Activated gamma-delta T cell treated with Interleukin-2 at 50 U/mL for 16 hours (primary cell): ENCODE data around the gene GRHL3.

Experiments
- DNase-seq: peaks from one replicate; pipeline ENCODE4 v3.0.0-alpha.2; 2020

GRHL3 gene

DNA sequence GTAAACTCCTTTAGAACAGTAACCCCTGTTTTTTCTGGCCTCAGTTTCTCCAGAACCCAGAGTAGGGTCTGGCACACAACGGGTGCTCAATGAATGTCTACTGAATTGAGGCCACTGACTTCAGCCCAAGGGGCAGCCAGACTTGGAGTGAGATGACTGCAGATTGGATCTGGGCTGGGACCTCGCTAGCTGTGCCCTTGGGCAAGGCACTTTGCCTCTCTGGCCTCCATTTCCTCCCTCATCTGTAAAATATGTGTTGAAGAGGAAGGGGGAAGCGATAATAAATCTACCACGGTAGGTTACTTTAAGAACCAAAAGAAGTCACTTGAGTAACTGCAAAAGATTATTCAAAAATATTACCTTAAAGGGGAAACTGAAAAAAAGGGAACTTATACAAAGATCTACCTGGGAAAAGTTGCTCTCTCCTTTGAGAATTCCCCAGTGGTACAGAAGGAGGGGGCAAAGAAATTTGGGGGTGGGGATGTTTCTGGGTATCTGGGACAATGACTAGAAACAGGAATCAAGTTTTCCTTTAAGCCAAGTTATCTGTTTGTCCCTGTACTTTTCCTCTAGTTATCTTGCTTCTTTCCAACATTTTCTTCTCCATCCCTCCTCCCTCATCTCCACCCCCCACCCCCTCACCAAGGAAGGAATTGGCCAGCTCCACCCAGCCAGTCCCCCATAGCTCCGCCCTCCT is 394 bp upstream of the GRHL3 start:
- DNase-seq = no peak

DNA sequence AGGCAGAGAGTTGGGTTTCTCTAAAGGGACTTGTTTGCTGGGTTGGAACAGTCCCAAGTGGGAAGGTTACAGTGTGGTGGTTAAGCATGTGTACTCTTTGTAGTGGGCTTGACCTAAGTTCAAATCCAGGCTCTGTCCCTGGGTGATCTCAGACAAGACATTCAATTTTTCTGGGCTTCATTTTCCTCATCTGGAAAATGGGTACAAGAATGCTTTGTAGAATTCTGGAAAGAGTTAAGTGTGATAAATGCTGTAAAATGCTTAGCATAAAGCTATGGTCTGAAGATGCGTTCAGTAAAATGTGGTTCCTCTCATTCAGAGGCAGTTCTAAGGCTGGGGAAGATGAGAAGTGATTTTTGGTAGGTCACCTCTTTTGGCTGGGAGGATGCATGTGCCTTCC is 805 bp downstream of the GRHL3 start:
- no peak for DNase-seq

DNA sequence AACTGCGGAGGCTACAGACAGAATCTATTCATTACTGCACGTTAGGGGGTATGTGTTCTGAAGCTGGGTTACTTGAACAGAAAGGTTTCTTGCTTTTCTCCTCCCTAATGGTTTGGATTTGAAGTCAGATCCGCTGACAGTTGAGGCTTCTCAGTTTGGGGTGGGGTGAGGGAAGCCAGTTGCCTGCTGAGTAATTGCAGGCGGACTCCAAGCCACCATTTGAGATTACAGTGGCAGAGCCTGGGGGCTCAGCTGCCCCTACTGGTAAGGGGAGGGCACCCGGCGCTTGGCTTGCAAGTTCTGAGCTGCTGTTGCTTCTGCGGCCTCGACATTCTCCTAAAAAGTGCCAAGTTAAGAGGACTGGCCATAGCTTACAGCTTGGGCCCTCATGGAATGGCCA is 2.0 kb downstream of the GRHL3 start:
- DNase-seq = no peak

DNA sequence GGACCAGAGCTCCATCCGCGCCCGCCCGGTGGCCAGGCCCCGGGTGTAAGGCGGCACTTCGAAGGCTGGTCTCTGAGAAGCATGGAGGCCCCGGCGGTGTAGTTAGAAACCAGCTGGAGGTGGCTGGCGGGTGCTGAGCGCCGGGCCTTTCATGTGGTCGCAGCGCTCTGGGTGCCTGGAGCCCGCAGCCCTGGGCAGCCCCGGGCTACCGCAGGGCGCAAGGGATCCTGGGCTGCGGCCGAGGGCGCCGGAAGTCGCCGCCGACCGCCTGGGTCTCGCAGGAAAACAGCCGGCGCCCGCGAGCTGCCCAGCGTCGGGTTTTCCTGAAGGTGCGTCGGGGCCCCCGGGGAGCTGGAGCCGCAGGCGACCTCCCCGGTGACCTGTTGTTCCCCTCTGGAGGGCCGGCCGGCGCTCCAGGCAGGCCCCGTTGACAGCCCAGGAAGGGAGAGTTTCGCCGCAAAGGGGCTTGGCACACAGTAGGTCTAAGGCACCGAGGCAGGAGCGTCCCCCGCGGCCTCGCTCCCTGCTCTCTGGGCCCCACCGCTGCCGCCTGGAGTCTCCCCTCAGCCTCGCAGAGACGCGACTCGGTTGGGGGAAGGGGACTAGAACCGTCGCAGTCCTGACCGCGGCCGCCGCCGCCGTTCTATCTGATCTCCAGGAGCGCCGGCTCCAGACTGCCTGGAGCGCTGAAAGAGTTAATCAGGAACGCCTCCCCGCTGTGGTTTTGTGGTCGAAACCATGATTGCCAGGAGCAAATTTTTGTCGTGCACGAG is 2.7 kb downstream of the GRHL3 start:
- DNase-seq = peak; percentile 60

DNA sequence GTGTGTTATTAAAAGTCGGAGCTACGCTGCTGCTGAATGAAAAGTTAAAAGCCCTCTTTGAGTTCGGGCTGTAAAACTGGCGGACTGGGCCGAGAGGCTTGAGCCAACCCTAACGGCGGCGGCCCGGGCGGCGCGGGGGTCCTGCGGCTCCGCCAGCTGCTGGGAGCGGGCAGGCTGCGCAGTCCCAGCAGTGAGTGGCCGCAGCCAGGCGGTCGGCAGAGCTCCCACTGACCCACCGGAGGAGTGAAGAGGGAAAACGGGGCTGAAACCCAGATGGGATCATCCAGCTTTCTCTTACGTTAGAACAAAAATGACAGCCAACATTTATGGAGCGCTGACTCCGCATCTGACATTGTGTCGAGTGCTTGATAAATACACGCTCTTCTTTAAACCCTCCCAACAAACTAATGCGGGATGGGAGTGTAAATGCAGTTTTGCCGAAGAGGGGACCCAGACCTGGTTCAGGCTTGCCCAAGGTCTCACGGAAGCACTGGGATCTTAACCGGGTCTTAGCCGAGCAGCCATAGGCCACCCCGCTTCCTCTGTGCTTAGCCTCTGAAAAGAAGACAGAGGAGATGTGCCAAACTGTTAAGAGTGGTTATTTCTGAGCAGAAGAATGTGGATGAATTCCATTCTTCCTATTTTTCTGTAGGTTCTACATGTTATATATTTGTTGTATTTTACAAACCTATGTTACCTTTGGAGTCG is 3.5 kb downstream of the GRHL3 start:
- no peak for DNase-seq

DNA sequence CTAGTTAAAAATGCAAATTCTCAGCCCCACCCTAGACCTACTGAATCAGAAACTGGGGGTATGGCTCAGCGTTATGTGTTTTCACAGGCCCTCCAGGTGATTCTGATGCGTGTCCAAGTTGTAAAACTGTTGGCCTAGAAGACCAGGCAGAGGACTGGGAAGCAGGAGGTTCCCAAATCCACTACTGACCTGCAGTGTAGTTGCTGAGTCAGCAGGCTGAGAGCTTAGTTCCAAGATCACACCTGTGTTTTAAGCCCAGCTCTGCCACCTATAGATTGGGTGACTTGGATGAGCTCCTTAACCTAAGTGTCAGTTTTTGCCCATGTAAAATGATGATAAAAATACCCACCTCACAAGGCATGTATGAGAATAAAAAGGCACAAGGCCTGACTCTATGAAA is 4.1 kb downstream of the GRHL3 start:
- DNase-seq = no peak

DNA sequence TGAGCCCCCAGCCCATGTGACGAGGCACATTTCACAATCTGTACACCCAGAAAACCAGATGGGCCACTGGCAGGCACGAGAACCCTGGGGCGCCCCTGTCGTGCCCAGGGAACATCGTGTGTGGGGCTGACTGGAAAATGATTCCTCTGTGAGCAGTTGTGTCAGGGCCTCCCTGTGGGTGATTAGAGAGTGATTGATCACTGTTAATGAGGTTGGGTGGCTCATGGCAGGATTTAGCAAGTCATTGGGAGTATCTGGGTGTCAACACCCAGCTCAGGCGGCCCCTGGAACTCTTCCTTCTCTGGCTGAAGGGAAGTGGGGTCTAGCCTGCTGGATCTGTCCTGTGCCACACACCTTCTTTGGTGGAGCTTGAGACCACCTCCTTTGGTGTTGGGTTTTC is 5.7 kb downstream of the GRHL3 start:
- DNase-seq = no peak

DNA sequence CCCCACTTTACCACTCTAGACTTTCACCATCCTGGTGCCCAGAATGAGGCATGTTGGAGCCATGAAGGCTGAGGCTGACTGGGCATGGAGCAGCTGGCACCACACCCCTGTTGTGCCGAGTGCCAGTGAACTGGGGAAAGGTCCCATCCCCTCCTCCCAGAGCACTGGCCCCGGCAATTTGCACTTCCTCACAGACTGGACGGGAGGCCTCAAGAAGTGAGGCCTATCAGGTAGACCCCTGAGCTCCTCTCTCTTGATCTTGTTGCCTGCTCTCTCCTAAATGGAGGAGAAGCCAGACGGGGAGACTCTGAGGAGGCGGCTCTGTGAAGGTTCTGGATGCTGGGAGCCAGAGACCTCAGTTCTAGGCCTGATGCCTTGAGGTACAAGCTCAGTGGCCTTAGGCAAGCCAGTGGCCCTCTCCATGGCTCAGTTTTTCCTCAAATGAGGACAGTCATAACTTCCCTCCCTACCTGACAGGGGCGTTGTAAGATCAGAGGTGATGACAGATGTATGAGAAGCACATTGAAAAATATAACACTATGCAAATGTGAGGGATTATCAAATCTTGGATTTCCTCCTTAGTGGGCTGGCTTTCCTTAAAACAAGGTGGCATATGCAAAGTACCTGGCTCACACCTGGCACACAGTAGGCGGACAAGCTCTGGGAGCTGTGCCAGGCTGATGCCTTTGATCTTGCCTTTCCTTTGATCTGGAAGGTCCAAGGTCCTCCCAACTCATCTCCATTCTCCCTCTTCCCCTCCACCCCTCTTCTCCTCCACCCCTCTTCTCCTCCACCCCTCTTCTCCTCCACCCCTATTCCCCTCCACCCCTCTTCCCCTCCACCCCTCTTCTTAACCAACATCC is 6.7 kb downstream of the GRHL3 start:
- no peak for DNase-seq

DNA sequence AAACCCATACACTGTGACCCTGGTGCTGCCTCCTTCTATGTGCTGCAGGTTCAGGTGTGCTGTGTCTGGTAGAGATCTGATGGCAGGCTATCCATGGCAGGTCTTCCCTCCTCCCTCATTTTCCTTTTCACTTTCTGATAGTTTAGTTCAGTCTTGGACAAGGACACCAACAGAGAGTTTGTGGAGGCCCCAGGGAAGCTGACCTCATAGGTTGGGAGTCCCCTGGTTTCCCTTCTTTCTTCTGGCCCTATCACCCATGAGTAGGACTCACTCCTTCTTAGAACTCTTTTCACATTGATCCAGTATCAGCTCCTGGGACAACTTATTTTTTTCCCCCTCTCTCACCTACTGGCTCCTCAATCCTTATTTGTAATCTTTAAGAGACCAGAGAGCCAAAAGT is 8.3 kb downstream of the GRHL3 start:
- DNase-seq = no peak

DNA sequence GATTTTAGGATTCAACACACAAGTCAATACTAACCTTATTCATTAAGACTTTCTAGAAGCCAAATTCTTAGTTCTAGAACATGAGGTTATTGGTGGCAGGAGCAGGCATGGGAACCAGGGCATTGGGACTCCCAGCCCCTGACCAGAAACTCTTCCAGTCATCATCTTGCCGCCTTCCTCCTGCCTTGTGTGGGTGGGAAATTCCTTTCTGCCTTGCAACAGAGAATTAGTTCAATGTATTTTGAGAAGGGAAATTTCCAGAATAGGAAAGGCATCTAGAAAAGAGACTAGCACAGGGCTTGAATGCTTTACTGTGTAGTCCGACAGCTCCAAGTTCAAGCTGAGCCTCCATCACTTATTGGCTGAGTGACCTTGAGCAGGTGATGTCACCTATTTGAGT is 8.7 kb downstream of the GRHL3 start:
- DNase-seq = no peak

DNA sequence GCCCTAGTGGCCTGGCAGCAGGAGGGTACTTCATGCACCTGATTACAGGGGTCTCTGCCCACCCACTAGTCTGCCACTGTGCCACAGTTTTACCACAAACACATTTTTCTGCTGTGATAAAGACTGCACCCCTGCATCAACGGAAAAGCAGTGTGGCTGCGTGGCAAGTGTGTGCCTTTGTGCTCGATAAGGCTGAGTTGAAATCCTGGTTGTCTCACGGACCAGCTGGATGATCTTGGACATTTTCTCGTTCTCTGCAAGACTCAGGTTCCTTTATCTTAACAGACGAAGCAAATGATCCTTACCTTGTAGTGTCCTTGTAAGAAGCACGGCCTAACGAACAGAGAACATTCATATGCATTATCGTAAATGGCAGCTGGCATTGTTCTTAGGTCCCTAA is 10.2 kb downstream of the GRHL3 start:
- no peak for DNase-seq

DNA sequence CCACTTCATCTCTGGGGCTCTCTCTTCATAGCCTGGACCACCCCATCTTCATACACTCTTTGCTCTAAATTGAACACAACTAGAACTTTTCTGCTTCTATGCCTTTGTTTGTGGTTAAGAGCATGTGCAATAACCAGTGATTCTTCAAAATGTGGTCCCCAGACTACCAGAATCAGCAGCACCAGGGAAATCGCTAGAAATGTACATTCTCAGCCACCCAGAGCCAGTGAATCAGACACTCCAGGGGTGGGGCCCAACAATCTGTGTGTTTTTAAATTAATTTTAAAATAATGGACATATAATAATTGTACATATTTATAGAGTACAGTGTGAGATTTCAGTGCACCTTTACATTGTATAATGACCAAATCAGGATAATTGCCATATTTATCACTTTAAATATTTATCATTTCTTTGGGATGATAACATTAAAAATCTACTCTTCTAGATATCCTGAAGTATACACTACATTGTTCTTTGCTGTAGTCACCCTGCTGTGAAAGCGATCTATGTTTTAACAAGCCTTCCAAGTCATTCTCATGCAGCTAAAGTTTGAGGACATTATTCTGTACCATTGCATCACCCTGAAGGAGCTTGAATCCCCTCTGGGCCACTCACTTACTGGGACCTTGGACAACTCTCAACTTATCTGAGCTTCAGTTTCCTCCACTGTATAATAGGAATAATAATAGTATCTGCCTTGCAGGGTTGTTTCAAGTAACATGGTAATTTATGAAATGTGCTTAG is 10.8 kb downstream of the GRHL3 start:
- no peak for DNase-seq

DNA sequence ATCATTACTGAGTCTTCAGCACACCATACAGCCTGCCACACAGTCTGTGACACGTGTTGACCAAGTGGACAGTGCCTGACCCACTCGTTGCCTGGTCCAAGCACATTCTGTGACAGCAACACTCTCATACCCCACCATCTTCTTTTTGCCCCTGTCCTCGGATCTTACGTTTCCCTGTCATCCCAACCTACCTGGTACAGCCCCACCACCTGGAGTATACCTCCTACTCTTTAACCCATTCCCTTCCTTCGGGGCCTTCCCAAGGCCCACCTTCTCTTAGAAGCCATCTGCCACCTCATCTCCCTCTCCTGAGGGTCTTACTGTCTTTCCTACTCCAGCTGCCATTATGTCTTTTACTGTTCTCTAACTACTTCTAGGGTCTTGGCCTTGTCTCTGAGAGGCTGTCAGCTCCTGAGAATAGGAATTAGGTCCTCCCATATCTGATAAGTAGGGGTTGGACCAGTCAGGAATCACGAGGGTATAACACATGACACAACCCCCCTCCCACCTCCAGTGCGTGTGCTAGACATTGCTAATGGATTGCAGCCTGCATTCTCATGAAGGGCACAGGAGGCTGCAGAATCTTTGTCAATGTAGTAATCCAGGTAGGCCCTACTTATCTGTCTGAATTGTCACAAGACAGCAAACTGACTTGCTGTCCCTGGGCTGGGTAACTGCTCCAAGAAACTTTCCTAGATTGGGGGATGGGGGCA is 13.0 kb downstream of the GRHL3 start:
- DNase-seq = no peak

DNA sequence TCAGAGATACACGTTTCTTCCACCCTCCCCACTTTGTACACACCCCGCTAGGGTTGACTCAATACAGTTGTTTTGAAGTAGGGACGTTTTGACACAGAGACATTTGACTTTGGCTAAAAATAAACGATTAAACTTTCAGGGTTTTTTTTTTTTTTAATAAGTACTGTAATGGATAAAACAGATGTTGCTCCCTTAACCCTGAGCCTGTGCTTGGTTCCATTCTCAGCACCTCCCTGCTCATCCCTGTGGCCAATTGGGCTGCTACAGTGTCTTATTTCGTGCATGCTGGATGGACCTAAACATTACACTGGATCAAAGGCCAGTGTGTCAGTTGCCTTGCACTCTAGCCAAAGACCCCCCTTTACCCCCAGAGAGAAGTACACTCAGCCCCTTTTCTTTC is 16.9 kb downstream of the GRHL3 start:
- DNase-seq = no peak

DNA sequence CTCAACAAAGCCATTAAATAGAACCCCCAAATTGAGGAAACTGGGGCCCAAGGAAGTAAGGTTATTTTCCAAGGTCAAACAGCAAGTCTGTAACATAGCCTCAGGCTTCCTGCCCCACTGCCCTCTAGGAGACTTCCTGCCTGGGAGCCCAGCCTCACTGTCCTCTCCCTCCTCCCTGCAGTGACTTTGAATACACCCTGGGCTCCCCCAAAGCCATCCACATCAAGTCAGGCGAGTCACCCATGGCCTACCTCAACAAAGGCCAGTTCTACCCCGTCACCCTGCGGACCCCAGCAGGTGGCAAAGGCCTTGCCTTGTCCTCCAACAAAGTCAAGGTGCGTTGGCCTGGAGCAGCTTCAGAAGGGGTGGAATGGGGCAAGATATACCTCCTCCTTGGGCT is 18.3 kb downstream of the GRHL3 start:
- no peak for DNase-seq

DNA sequence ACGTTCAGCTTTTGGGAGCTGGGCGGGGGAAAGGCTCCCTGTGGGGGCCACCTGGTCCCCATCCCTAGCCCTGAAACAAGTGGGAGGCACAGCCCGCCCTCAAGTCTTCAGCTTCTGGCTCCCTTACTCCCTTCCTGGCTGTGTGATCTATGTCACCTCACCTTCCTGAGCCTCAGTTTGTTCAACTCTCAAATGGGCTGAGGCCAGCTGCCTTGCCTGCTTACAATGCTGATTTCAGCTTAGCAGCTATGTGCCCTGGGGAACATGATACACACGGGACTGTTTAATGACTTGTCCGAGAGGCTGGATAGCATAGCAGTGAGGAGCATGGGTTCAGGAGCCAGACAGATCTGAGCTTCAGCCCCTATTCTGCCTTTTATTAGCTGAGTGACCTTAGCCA is 19.3 kb downstream of the GRHL3 start:
- DNase-seq = no peak

DNA sequence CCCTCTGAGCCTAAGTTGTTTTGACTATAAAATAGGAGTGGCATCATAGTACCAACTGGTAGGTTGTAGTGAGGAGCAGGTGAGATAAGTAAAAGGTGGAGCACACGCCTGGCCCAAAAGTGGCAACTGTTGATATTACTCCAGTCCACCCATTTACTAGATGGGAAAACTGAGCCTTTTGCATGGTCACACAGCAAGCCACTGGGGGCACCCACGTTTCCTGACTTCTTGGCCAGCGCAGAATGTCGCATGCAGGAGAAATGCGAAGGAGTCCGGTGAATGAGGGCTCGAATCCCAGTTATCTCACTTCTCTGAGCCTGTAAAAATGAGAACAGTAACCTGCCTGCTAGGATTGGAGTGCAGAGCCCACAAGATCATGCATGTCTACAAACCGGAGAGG is 20.8 kb downstream of the GRHL3 start:
- no peak for DNase-seq

DNA sequence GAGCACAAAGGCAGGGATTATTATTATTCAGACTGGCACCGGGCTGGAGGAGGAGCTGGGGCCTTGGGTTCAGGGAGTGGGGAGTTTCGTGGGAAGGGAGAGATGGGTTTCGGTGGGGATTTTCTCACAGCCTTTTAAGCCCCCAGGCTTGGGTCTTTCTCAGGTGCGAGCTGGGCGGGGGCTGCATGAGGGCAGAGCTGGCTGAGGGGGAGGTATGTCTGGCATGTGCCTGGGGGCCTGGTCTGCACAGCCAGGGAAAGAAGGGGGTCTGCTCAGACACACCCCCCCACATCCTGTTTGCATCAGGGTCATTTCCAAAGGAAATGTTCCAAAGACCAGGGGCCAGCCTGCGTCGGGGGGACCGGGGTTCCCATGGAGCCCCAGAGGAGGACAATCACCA is 21.6 kb downstream of the GRHL3 start:
- DNase-seq = no peak

DNA sequence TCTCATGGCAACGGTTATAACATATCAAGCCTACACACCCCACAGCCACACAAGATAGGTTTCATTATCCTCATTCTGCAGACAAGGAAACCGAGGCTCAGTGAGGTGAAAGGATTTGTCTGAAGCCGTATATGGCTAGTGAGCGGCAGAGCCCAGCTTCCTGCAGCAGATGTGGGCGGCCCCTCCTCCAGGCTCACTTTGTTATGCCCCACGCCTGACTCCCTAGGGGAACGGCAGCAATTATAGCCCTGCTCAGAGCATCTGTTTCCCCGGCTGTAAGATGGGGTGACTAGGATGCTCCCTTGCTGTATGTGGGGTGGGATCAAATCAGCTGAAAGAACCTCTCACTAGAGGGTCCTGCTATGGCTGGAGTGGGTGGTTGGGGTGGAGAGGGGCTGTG is 22.1 kb downstream of the GRHL3 start:
- DNase-seq = no peak

DNA sequence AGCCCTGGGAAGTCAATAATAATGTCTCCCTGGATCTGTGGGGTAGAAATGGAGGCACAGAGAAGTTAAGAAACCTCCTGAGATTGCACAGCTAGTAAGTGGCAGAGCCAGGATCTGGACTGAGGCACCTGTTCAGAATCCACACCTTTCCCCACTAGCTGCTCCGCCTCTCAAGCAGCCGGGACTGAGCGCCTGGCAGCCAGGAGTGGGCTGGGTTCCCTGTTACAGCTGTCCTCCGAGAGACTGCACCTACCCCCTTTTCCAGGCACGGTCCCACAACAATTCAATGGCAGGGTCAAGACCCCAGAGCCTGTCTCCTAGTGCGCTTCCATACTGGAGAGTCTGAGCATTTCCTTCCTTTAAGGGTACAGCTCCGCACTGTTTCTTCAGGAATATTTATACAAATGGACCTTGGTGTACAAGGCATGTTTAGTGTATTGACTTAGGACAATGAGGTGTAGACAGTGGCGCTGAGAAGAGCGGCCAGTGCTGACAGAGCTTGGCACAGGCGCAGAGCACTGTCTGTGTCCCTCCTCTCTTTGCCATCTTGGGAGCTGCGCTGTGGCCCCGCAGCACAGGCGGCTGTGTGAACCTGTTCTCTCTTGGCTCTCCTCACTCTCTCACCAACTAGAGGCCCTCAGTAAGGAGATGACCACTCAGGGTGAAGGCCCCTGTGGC is 24.4 kb downstream of the GRHL3 start:
- DNase-seq = no peak

DNA sequence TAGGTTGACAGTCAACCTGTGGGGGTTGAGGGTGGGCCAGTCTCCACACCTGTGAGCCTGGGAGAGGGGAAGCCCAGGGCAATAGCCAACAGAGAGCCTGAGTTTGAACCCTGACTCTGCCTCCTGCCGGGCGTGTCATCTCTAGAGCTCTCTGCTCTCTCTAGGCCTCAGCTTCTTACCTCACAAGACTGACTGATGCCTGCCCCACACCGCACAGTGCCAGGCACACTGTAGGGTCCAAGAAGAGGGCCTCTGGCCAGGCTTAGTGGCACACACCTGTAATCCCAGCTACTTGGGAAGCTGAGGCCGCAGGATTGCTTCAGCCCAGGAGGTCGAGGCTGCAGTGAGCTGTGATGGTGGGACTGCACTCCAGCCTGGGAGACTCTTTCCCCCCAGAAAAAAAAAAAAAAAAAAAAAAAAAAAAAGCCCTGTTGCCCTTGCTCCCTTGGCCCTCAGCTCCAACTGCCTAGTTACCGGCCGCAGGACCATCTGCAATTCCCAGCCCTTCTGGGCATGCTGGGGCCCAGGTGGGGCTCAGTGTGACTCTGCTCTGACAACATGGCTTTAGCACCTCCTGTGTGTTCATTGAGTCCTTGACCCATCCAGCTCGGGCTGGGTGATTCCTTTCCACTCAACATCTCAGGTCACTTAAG is 25.1 kb downstream of the GRHL3 start:
- no peak for DNase-seq
